ENCODE results near the gene ATP8B2.
"Not testable (repeated sequence)": the region's sequence is repeated elsewhere in the genome, so short reads cannot be mapped to it uniquely, and the experiment has no call there.

The ATP8B2 gene

GRCh38 chr1:154325583-154326545 is 539 bp downstream of the ATP8B2 start:
- DNase-seq = peak; percentile 44 to 56

DNA sequence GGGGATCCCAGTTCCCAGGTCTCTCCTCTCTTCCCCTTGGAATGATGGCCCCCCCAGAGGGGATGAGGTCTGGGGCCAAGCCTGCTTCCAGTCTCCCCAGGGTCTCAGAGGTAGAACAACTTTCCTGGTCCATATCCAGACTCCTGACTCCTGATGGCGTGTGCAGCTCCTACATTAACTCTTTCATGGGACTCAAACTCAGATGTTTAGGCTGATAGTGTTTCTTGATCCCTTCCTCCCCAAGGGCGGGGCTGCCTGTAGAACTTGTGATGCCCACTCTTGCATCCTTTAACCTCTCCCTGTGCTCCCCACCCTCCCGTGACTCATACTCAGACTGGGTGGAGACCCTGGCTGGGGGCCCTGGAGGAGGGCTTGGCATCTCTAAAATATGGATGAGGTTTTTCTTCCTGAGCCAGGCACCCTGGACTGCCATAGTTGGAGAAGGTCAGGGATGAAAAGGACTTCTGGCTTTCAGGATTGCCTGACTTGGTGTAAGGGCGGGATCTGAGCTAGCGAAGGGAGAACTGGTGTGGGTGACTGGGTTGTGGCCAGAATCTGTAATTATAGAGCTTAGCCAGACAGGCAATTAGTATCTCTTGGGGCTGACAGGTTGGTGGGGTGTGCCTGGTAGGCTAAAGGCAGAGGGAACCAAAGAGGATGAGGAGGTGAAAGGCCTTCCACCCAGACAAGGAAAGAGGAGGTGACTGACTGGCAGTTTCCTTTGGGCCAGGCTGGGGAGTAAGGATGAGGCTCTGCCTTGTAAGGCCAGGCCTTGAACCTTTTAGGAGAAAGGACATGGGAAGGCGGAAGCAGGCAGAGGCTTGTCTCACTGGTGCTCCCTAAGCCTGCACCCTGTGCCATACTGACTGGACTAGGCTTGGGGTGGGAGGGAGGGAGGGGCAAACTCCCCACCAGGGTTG is 1.5 kb downstream of the ATP8B2 start:
- DNase-seq = peak in 1 of 2 donors; percentile 6

GRCh38 chr1:154327466-154328317 is 2.4 kb downstream of the ATP8B2 start:
- peak; percentile 56 to 64 for DNase-seq

GRCh38 chr1:154328318-154329151 is 3.2 kb downstream of the ATP8B2 start:
- DNase-seq = peak; percentile 87 to 90

GRCh38 chr1:154329152-154329521 is 3.8 kb downstream of the ATP8B2 start:
- no peak for DNase-seq

DNA sequence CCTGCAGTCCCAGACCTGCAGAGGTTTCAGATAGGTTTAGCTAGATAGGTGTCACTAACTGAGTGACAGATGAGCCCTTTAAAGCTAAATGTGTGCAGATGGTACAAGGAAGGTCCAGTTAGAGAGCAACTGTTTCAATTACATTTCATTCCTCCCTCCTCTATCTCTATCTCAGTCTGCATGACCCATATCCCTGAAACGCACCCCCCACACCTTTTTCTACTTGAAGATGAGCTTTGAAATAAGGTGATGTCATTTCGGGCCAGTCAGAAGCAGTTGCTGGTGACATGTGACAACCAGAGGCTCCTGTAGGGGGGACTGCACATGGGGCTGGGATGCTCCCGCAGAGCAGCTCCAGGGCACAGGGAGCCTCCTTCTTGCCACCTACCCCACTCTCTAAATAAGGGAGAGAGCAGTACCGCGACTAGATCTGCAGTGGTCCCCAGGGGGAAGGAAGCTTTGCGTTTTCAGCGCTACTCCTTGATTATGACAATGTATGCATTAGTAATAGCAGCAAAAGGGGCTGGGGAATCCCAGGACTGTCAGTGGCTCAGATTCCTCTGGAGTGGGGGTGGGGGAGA is 4.3 kb downstream of the ATP8B2 start:
- peak; percentile 21 to 47 for DNase-seq

GRCh38 chr1:154330669-154331068 is 5.3 kb downstream of the ATP8B2 start:
- DNase-seq = no peak

GRCh38 chr1:154334079-154335024 is 9.0 kb downstream of the ATP8B2 start:
- DNase-seq = no peak

GRCh38 chr1:154335025-154335714 is 9.8 kb downstream of the ATP8B2 start:
- DNase-seq = peak; percentile 90 to 91

DNA sequence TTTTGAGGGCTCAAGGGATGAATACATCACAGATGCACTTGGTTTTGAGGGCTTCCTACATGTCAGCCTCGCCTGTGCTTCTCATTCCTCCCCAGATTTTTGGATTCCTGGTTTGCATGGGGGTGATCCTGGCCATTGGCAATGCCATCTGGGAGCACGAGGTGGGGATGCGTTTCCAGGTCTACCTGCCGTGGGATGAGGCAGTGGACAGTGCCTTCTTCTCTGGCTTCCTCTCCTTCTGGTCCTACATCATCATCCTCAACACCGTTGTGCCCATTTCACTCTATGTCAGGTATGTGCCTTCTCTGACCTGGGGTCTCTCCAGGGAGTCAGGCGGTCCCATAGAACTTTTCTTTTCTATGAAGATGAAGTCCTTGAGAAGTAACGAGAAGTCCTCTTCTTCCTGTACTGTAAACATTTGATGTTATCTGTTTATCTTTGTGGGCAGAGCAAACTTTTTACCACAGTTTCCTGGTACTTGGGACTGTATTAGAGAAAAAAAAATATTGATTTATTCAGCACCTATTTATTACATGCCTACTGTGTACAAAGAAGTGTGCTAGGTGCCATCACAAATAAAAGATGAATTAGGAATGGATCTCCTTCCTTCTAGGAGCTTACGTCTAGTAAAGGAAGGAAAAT is 12.0 kb downstream of the ATP8B2 start:
- peak in 1 of 2 donors; percentile 50 for DNase-seq

GRCh38 chr1:154338875-154339274 is 13.6 kb downstream of the ATP8B2 start:
- no peak for DNase-seq

DNA sequence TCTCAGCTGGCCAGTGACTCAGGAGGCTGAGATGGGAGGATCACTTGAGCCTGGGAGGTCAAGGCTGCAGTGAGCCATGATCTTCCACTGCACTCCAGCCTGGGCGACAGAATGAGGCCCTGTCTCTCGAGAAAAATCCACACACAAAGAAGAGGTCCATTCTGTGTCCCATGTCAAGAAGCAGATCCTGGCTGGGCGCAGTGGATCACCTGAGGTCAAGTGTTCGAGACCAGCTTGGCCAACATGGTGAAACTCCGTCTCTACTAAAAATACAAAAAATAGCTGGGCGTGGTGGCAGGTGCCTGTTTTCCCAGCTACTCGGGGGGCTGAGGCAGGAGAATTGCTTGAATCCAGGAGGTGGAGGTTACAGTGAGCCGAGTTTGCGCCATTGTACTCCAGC is 16.0 kb downstream of the ATP8B2 start:
- DNase-seq = not testable (repeated sequence)

DNA sequence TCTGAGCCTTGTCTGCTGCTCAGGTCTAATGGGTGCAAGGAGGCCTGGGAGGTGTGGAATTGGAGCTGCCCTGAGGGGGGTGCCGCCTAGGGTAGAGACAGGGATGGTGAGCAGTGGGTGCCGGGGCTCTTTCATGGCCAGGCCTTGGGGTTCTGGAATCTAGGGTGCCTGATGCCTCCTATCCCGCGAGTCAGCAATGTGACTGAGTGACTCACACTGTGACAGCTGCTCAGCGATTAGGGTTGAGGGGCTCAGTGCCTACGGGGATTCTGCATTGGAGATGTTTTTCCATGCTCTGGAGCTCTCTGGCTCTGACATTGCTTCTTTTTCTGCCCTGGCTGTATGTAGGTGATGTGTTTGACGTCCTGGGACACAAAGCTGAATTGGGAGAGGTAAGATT is 16.8 kb downstream of the ATP8B2 start:
- no peak for DNase-seq

DNA sequence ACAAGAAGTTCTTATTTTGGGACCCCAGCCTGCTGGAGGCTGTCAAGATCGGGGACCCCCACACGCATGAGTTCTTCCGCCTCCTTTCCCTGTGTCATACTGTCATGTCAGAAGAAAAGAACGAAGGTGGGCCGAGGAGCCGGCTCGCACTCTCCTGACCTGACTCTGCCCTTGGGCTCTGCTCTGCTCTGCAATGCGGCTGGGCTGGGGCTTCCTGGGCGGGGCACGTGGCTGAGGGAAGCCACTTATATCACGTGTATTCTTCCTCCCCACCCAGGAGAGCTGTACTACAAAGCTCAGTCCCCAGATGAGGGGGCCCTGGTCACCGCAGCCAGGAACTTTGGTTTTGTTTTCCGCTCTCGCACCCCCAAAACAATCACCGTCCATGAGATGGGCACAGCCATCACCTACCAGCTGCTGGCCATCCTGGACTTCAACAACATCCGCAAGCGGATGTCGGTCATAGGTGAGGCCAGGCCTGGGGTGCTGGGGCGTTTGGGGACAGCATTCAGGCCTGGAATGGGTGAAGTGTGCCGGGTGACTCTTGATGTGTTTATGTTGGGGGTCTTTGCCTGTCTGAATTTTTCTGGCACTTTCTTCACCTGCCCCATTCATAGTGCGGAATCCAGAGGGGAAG is 17.6 kb downstream of the ATP8B2 start:
- peak; percentile 72 to 82 for DNase-seq

GRCh38 chr1:154344977-154345837 is 19.9 kb downstream of the ATP8B2 start:
- peak; percentile 73 to 83 for DNase-seq

GRCh38 chr1:154346276-154346917 is 21.1 kb downstream of the ATP8B2 start:
- peak in 1 of 2 donors; percentile 13 for DNase-seq

DNA sequence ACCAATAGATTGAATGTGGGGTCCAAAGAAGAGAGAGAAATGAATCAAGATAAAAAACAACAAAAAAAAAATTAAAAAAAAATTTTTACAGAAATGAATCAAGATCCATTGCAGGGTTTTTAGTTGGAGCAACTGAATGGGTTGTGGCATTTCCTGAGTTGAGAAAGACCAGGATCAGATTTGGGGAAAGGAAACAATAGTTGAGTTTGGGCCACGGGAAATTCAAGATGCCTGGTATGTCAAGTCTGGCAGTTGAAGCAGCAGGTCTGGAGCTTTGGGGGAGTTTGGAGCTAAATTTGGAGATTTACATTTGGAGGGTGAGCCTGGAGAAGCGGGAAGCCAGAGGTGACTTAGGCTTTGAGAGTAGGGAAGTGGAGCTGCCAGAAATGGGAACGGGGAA is 22.6 kb downstream of the ATP8B2 start:
- DNase-seq = no peak

All from CD4-positive, alpha-beta T cell treated with Interleukin-1 beta for 1 hour (primary cell).